SIG-M5 treated with dmso at 0.1 percent for 504 hours (cell line): ENCODE data around the gene CCT8L2.
A peak's percentile ranks its signal among the peaks of the same experiment; 100 is the strongest.
"Not testable (repeated sequence)": the region's sequence is repeated elsewhere in the genome, so short reads cannot be mapped to it uniquely, and the experiment has no call there.

ENCODE experiments used
- DNase-seq: peaks from one replicate; lab custom pipeline; 2025; ENCODE audit not compliant: unreplicated experiment; lab: John Stamatoyannopoulos, UW

Gene CCT8L2, protein sequence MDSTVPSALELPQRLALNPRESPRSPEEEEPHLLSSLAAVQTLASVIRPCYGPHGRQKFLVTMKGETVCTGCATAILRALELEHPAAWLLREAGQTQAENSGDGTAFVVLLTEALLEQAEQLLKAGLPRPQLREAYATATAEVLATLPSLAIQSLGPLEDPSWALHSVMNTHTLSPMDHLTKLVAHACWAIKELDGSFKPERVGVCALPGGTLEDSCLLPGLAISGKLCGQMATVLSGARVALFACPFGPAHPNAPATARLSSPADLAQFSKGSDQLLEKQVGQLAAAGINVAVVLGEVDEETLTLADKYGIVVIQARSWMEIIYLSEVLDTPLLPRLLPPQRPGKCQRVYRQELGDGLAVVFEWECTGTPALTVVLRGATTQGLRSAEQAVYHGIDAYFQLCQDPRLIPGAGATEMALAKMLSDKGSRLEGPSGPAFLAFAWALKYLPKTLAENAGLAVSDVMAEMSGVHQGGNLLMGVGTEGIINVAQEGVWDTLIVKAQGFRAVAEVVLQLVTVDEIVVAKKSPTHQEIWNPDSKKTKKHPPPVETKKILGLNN

DNA sequence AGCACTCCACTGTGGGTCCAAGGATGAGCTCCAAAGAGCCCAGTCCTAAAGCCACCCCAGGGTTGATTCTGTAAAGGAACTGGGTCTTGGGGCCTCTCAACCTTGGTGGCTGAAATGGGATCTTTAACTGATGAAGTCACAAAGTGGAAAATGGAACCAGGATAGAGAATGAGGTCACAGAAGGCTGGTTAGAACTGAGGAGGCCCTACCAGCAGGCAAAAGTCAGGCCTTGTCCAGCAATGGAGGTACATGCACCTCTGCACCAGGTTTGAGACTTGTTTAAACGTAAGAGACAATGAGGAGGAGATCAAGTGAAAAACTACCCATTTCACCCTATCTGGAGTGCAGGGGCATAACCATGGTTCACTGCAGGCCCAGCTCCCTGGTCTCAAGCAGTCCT lies at the start of gene CCT8L2:
Gene CCT8L2 (minus strand): TSS at position 101 of the 400 bp plus-strand sequence. CDS start 260 bp downstream, outside the sequence.
- DNase-seq = not testable (repeated sequence)

GRCh38 chr22:16635442-16635841 lies 42.8 kb upstream of the CCT8L2 start:
- DNase-seq = not testable (repeated sequence)

GRCh38 chr22:16634092-16634491 lies 41.5 kb upstream of the CCT8L2 start:
- DNase-seq = not testable (repeated sequence)

GRCh38 chr22:16628476-16628875 lies 35.9 kb upstream of the CCT8L2 start:
- not testable (repeated sequence) for DNase-seq

GRCh38 chr22:16625018-16625417 lies 32.4 kb upstream of the CCT8L2 start:
- DNase-seq = not testable (repeated sequence)

DNA sequence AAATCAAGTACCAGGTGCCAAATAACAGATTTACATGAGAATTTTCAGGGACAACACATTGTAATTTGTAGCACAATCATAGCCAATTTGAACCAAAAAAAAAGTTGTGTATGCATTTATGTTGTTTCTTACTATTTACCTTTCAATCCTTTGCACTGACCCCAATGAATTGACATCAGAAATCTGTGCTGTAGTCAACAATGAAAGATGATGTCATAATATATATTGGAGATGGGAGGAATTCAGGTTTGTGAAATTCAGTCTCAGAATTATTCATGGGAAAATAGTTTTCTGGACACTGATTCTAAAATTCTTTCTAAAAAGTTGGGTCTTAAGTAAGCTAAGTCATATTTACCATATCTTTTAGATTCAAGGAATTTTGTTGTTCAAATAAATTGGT lies 31.0 kb upstream of the CCT8L2 start:
- DNase-seq = not testable (repeated sequence)

DNA sequence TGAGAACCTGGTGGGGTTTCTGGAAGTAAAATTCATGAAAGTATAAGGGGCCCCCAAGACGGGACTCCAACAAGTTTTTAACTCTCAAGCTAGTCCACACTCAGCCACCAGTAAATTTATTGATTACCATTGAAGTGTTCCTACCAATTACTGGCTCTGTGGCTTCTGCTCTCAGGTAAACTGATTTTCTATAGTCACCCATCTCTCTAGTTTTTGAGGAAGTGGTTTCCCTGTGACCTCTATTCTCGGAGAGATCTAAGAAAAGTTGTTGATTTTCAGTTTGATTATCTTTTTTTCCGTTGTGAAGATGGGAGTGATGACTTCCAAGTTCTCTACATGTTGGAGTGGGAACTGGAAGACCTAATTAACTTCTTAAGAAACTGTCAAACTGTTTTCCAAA lies 24.9 kb upstream of the CCT8L2 start:
- DNase-seq = not testable (repeated sequence)

- not testable (repeated sequence) for DNase-seq
Observed at GRCh38 chr22:16616390-16616938, 23.9 kb upstream of the CCT8L2 start.

DNA sequence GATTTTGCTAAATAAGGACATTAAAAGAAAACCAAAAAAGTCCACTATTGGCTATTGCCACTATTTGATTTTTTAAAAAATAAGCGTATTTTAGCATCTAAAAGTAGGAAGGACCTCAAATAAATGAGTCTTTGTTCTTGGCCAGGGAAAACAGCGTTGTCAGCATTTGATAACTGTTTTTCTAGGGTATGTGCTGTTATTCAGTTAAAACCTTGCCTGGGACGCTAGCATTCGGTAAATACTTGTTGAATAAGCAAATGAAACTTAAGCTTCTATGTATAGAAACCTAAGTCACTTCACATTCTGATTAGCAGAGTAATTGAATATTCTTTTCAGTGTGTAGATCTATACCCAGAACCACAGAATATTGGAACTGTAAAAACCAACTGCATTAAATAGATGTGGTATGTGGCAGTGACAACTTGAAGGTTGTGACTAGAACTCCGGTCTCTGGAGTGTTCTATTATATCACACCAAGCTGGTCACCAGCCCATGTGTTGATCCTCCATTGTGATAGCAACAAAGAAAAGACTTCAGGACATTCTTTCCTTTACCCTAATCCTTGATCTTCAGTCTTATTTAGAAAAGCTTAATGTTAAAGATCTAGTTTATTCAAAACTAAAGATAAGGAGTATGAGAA lies 23.1 kb upstream of the CCT8L2 start:
- not testable (repeated sequence) for DNase-seq

DNA sequence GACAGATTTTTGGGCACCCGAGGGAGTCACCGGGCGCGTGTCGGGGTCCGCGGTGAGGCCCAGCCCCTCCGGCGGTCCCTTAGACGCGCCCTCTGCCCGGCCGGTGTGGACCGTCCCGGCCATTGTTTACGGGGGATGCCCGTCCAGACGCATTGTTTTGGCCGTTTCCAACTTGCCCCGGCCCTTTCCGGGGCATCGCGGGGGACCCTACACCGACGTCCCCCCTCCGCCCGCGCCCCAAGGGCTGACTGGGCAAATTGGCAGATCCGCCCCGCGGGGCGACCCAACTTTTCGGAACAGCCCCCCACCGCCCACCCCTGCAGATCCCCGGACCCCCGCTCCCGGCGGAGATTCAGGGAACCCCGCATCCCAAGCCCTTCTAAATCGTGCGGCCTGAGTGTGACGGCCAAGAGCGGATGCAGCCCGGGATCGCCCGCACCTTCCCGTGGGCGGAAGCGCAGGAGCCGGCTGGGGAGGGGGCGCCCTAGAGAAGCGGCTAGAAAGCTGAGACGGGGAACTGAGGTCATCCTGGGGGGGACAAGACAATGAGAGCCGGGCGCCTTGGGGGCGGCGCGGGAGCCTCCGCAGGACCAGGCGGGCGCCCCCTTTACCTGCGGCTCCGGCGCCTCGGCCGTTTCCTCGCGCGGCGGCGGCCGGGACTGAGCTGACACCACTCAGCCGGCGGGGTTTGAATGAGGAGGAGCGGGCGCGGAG lies 17.1 kb upstream of the CCT8L2 start:
- DNase-seq = no peak

DNA sequence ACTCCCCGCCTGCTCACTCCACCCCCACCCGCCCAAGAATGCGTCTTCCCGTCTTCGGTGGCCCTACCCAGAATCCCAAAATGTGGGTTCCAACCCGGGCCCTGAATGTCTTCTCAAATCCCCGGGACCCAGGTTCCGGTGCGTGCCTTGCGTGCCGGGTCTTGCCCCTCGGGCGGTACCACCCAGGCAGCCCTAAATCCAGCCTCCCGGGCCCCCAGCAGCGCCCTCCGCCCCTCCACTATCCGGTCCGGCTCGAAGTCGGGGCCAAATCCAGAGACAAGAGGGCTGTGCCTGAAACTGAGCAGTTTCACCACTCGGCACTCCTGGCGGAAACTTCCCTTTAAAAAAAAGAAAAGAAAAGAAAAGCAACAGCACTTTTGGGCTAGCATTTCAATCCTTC lies 16.3 kb upstream of the CCT8L2 start:
- DNase-seq = no peak

- not testable (repeated sequence) for DNase-seq
Observed at GRCh38 chr22:16604257-16604998, 11.8 kb upstream of the CCT8L2 start.

DNA sequence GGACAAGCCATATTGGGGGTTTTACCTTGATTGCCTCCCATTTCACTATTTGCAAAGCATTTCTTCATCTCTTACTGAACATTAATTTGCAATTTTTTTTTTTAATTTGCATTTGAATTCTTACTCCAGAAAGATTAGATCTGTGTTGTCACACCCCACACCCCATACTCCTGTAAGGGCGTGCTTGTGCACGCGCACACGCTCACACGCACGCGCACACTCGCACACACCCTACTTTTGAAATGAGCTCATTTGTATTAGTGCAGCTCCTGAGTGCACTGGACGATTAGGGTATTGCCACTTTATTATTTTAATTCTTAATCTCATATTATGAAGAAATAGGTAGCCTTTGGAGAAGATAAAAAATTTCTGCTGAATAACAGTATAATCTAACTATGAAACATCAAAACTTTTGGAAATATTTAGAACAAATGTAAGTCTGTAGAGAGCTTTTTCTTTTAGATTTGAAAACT lies 11.2 kb upstream of the CCT8L2 start:
- not testable (repeated sequence) for DNase-seq

- DNase-seq = no peak
Observed at GRCh38 chr22:16603448-16603768, 10.8 kb upstream of the CCT8L2 start.

DNA sequence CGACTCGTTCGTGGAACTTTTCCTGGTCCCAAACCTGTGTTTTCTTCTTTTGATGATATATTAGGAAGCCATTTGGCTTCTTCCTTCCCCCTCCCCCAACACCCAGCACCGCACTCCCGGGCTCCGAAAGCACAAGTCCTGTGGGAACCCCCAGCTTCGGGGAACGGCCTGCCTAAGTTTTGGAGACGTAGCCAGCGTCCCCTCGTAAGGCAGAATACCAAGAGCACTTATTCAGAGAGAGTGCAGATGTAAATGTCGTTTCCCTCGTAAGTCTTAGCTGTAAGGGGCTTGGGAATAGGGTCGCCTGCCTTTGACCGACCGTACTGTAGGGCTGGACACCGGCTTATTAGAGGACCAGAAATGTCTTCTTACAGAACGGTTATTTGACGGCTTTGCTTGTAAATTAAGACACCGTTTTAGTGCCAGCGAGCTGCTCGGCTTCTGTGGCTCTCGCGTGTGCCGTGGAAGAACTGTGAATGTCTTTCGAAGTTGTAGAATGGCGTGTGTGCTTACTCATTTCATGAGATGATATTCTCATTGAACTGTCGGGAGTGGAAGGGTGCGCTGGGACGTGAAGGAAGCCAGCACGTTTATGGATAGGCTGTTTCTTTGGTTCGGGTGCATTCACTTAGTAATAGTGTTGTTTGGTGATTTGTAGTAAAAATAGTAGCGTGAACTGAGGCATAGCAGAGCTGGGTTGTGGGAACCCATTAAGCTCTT lies 10.3 kb upstream of the CCT8L2 start:
- DNase-seq = not testable (repeated sequence)

DNA sequence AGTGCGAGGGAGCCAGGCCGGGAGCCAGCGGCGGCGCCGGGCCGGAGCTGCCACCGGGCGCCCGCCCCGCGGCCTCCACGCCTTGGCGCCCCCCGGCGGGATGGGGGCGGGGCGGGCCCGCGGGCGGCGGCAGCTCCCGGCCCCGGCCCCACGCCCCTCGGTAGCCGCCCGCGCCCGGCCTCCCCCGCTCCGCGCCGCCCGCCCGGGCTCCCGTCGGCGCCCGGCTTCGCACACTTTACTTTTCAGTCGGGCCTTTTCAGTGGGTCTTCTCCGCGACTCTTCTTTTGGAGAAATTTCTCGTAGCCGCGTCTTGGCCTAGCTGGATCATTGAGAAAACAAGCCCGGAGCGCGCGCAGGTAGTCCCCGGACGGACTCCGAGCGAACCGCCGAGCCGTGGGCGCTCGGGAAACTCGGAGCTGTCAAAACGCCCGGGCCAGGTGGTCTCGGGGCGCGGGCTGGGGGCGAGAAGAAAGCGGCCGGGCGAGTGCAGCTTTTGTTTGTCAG lies 9.7 kb upstream of the CCT8L2 start:
- not testable (repeated sequence) for DNase-seq

- DNase-seq = no peak
Observed at GRCh38 chr22:16601437-16602223, 9.0 kb upstream of the CCT8L2 start.

- peak; percentile 9 for DNase-seq
Observed at GRCh38 chr22:16600644-16601436, 8.2 kb upstream of the CCT8L2 start.
